ENCODE measurements around the gene PATL1.
"Not testable (repeated sequence)": the region's sequence is repeated elsewhere in the genome, so short reads cannot be mapped to it uniquely, and the experiment has no call there.

PATL1 gene

GRCh38 chr11:59668950-59669610 lies at the start of gene PATL1:
PATL1 (minus strand) TSS chr11:59669037; CDS start chr11:59668895, 142 bp downstream.
- DNase-seq = peak; percentile 97

- DNase-seq = no peak
Observed at GRCh38 chr11:59716051-59716450, 47.2 kb upstream of the PATL1 start.

- no peak for DNase-seq
Observed at GRCh38 chr11:59713745-59714144, 44.9 kb upstream of the PATL1 start, which contains the start of gene OR10V1. OR10V1 (minus strand) TSS chr11:59713845; CDS start chr11:59713845, 0 bp downstream.

- no peak for DNase-seq
Observed at GRCh38 chr11:59710136-59710847, 41.5 kb upstream of the PATL1 start.

GRCh38 chr11:59708537-59708936 lies 39.7 kb upstream of the PATL1 start:
- no peak for DNase-seq

GRCh38 chr11:59707371-59707770 lies 38.5 kb upstream of the PATL1 start:
- DNase-seq = no peak

- no peak for DNase-seq
Observed at GRCh38 chr11:59706518-59707285, 37.9 kb upstream of the PATL1 start.

GRCh38 chr11:59705294-59705693 lies 36.5 kb upstream of the PATL1 start:
- DNase-seq = no peak

GRCh38 chr11:59703515-59703914 lies 34.7 kb upstream of the PATL1 start:
- not testable (repeated sequence) for DNase-seq

GRCh38 chr11:59700157-59700556 lies 31.3 kb upstream of the PATL1 start:
- not testable (repeated sequence) for DNase-seq

- no peak for DNase-seq
Observed at GRCh38 chr11:59698506-59698905, 29.7 kb upstream of the PATL1 start.

- no peak for DNase-seq
Observed at GRCh38 chr11:59692915-59693314, 24.1 kb upstream of the PATL1 start.

GRCh38 chr11:59691156-59691555 lies 22.3 kb upstream of the PATL1 start:
- DNase-seq = no peak

GRCh38 chr11:59689015-59689414 lies 20.2 kb upstream of the PATL1 start:
- no peak for DNase-seq

- peak; percentile 3 for DNase-seq
Observed at GRCh38 chr11:59681260-59681725, 12.5 kb upstream of the PATL1 start.

- DNase-seq = peak; percentile 81
Observed at GRCh38 chr11:59680287-59681154, 11.7 kb upstream of the PATL1 start.

- no peak for DNase-seq
Observed at GRCh38 chr11:59679347-59679746, 10.5 kb upstream of the PATL1 start.

GRCh38 chr11:59678813-59679165 lies 10.0 kb upstream of the PATL1 start:
- DNase-seq = no peak

GRCh38 chr11:59678118-59678812 lies 9.4 kb upstream of the PATL1 start:
- DNase-seq = no peak

- no peak for DNase-seq
Observed at GRCh38 chr11:59676205-59676604, 7.4 kb upstream of the PATL1 start.

- DNase-seq = no peak
Observed at GRCh38 chr11:59674291-59674690, 5.5 kb upstream of the PATL1 start.

GRCh38 chr11:59673291-59673690 lies 4.5 kb upstream of the PATL1 start:
- no peak for DNase-seq

Data from DMS53 (cell line).